Skin epidermis (tissue), 12 donors: ENCODE data around the gene PCDHGC5.

ENCODE experiments used
- H3K27ac ChIP-seq, 21 experiments: fragments of 200-600 bp; sonication (generic) in 11 of 21; one replicate each; pipeline ENCODE4 v1.5.0; 2020; ENCODE audit warnings: mild to moderate bottlenecking in 3 of 21, inconsistent platforms in 2 of 21, moderate library complexity in 2 of 21
- H3K4me3 ChIP-seq, 7 experiments: fragments of 200-600 bp; sonication (generic) in 2 of 7; one replicate each; pipeline ENCODE4 v1.5.0; 2020; ENCODE audit warnings: inconsistent platforms in 2 of 7, mild to moderate bottlenecking in 2 of 7, moderate library complexity in 1 of 7

Gene PCDHGC5

DNA sequence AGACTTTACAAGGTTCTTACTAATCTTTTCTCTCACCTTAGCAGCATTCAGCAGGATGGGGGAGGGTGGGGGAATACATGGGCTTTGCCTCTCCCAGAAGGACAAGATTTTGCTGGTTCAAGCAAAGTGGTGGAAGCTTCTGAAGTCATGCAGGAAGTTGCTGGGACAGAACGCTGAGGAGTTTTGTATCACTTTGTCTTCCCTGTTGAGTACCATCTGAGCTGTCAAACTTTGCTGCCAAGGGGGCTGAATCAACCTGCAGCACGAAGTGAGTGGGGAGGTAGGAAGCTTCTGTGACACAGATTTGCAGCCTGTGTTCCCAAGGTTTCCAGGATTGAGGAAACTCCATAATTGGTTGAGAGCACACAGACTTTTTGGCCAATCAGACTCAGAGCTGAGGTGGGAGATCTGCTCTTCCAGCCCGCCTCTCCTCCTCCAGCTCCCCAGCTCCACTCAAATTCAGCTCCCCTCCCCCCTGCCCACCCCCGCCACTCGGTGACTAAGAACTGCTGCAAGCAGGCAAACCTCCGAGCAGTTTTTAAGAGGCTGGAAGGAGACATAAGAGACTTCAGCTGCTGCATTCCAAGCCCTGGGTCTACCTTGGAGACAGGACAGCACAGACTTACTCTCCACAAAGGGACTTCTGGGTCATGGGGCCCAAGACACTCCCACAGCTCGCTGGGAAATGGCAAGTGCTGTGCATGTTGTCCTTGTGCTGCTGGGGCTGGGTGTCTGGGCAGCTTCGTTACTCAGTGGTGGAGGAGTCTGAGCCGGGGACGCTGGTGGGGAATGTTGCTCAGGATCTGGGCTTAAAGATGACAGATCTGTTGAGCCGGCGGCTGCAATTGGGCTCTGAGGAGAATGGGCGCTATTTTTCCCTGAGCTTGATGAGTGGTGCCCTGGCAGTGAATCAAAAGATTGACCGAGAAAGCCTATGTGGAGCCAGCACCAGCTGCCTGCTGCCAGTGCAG, at the start of gene PCDHGC5:
Gene PCDHGC5, plus strand, starts transcription at position 491 of the 971 bp plus-strand sequence. Its CDS starts 160 bp downstream, at position 651.
- Histone ChIP-seq H3K27ac (peak within 1 kb of the TSS in 1 of 21 experiments; percentile 38), H3K4me3 (no peak within 1 kb of the TSS)

DNA sequence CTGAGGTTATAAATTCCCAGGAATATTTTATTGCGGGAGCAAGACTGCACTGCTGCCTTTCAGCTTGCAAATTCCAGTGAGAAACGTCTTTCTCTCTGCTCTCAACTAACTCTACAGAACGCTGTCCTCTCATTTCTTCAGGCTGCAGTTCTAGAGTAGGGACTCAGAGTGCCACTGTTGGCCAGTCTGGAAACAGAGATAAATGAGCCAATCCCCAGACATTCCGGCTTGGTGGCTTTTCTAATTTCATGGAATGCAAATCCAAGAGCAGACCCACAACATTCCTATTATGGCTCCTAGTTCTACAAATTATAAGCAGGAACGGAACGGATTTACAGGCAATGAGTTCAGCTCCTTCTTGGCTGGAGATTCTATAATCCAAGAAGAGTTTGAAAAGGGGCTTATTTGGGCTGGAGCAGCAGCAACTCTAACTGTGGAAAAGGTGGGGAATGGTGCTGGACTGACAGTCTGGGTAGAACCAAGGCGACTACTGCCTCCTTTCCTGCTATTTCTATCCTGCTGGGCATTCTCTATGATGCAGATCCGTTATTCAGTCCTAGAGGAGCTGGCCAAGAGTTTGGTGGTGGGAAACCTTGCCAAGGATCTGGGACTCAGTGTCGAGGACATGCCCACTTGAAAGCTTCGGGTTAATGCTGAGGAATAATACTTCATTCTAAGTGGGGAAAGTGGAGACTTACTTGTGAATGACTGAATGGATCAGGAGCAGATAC, 49.3 kb upstream of the PCDHGC5 start:
- Histone ChIP-seq H3K27ac (no peak overlapping the region), H3K4me3 (no peak overlapping the region)

DNA sequence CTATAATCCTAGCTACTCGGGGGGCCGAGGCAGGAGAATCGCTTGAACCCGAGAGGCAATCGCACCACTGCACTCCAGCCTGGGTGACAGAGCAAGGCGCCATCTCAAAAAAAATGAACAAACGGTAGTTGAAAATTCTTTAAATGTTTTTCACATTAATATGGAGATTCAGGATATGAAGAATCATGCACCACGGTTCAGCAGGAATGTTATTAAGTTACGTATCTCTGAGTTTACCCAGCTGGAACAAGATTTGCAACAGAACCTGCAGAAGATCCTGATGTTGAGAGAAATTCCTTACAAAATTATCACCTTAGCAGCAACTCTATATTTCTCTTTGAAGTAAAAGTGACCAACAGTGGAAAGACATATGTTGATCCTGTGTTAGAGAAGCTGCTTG, 48.5 kb upstream of the PCDHGC5 start:
- Histone ChIP-seq H3K27ac (no peak overlapping the region), H3K4me3 (no peak overlapping the region)

GRCh38 chr5:141441571-141442170, 47.2 kb upstream of the PCDHGC5 start:
- no peak overlapping the region for H3K27ac ChIP-seq
- H3K4me3 ChIP-seq, result no peak overlapping the region

- no peak overlapping the region for H3K27ac ChIP-seq
- H3K4me3 ChIP-seq, result no peak overlapping the region
Measured at GRCh38 chr5:141465351-141465750, 23.5 kb upstream of the PCDHGC5 start.

DNA sequence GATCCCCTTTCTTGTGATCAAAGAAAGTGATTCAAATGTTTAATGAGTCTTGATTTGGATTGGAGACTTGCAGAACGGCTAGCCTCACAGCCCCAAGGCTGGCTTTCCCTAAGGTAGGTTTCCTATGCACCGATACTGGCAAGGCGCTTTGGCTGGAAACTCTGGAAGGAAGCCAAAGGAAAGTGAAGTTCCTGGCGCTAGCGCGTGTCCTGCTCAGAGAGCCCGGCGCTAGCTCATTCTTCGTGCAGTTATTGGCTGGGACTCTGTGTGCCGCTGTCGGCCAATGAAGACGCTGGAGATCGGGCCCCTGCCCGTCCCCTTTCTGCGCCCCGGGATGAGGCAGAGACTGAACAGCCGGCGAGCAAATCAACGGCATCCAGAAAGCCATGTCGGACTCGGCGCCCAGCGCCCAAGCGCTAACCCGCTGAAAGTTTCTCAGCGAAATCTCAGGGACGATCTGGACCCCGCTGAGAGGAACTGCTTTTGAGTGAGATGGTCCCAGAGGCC, 13.2 kb upstream of the PCDHGC5 start, which contains the start of gene PCDHGC3:
Gene PCDHGC3, plus strand, starts transcription at position 342 of the 507 bp plus-strand sequence. Its CDS starts 151 bp downstream, at position 493.
- peak within 1 kb of the TSS; percentile 13 to 89 (median 78) for H3K27ac ChIP-seq
- peak within 1 kb of the TSS; percentile 44 to 71 (median 48) for H3K4me3 ChIP-seq

- Histone ChIP-seq H3K27ac (peak overlapping the region; percentile 13 to 89 (median 78)), H3K4me3 (peak overlapping the region; percentile 44 to 71 (median 48))
Measured at GRCh38 chr5:141476132-141476911, 12.6 kb upstream of the PCDHGC5 start.

DNA sequence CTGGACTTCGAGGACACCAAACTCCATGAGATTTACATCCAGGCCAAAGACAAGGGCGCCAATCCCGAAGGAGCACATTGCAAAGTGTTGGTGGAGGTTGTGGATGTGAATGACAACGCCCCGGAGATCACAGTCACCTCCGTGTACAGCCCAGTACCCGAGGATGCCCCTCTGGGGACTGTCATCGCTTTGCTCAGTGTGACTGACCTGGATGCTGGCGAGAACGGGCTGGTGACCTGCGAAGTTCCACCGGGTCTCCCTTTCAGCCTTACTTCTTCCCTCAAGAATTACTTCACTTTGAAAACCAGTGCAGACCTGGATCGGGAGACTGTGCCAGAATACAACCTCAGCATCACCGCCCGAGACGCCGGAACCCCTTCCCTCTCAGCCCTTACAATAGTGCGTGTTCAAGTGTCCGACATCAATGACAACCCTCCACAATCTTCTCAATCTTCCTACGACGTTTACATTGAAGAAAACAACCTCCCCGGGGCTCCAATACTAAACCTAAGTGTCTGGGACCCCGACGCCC, 11.8 kb upstream of the PCDHGC5 start:
- H3K27ac ChIP-seq, result peak overlapping the region in 16 of 21 experiments; percentile 48 to 89 (median 82)

DNA sequence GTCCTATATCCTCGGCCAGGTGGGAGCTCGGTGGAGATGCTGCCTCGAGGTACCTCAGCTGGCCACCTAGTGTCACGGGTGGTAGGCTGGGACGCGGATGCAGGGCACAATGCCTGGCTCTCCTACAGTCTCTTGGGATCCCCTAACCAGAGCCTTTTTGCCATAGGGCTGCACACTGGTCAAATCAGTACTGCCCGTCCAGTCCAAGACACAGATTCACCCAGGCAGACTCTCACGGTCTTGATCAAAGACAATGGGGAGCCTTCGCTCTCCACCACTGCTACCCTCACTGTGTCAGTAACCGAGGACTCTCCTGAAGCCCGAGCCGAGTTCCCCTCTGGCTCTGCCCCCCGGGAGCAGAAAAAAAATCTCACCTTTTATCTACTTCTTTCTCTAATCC, 11.1 kb upstream of the PCDHGC5 start:
- peak overlapping the region in 1 of 21 experiments; percentile 7 for H3K27ac ChIP-seq
- H3K4me3 ChIP-seq, result peak overlapping the region; percentile 44 to 71 (median 48)

More for the DNA sequence above, 11.8 kb upstream of the PCDHGC5 start:
- peak overlapping the region; percentile 44 to 71 (median 48) for H3K4me3 ChIP-seq

DNA sequence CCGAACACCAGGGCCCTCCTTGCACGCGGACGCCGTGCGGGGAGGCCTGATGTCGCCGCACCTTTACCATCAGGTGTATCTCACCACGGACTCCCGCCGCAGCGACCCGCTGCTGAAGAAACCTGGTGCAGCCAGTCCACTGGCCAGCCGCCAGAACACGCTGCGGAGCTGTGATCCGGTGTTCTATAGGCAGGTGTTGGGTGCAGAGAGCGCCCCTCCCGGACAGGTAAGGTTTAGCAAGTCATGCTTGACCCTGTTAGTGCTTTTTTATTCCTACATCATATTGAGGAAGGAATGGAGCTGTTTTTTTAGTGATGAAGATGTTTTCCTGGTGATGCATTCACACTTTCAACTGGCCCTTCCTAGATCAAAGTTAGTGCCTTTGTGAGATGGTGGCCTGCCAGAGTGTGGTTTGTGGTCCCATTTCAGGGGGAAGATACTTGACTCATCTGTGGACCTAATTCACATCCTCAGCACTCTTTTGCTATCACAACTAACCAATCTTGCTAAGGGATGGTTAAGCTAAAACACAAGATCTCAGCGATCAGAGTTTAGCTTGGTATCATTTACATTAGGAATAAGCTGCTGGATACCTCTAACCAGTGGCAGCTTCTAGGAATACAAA, 10.4 kb upstream of the PCDHGC5 start:
- no peak overlapping the region for H3K27ac ChIP-seq
- H3K4me3 ChIP-seq, result peak overlapping the region; percentile 44 to 71 (median 48)

- Histone ChIP-seq H3K27ac (no peak overlapping the region), H3K4me3 (peak overlapping the region in 1 of 7 experiments; percentile 5)
Measured at GRCh38 chr5:141479776-141480175, 9.1 kb upstream of the PCDHGC5 start.

DNA sequence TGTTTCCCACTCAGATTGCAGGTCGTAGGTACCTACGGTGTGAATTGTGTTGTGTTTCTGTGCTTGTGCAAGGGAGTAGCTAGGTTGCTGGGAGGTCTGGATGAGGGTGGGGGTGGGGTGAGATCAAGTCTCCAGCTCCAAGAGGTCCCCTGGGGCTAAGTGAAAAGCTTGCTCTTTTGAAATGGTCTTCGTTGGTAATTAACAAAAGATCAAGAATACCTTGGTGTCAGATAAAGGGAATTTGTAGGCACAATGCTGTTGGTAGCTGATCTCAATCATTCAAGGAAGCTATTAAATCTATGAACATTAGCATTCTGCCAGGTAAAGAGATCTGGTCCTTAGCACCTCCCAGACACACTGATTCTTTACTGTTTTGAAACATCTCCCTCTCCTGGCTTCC, 5.0 kb upstream of the PCDHGC5 start:
- no peak overlapping the region for H3K4me3 ChIP-seq
- H3K27ac ChIP-seq, result no peak overlapping the region

- Histone ChIP-seq H3K4me3 (peak overlapping the region in 3 of 7 experiments; percentile 7 to 28 (median 21)), H3K27ac (no peak overlapping the region)
Measured at GRCh38 chr5:141484310-141484640, 4.6 kb upstream of the PCDHGC5 start.

GRCh38 chr5:141484641-141485311, 4.1 kb upstream of the PCDHGC5 start, which contains the start of gene PCDHGC4:
Gene PCDHGC4, plus strand, starts transcription at chr5:141485030. Its CDS starts 144 bp downstream, at chr5:141485174.
- H3K4me3 ChIP-seq, result peak within 1 kb of the TSS in 5 of 7 experiments; percentile 7 to 28 (median 21)
- peak within 1 kb of the TSS in 2 of 21 experiments; percentile 14 to 19 for H3K27ac ChIP-seq

DNA sequence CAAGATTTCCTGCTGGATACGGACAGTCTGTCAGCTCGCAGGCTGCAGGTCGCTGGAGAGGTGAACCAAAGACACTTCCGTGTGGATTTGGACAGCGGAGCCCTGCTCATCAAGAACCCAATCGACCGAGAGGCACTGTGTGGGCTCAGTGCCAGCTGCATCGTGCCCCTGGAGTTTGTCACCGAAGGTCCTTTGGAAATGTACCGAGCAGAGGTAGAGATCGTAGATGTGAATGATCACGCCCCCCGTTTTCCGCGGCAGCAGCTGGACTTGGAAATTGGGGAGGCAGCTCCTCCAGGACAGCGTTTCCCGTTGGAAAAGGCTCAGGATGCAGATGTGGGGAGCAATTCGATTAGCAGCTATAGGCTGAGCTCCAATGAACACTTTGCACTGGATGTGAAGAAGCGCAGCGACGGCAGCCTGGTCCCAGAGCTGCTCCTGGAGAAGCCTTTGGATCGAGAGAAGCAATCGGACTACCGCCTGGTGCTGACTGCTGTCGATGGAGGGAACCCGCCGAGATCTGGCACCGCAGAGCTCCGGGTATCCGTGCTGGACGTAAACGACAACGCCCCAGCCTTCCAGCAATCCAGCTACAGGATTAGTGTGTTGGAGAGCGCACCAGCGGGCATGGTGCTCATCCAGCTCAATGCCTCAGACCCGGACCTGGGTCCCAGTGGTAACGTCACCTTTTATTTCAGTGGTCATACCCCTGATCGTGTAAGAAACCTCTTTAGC, 3.4 kb upstream of the PCDHGC5 start:
- H3K27ac ChIP-seq, result peak overlapping the region in 2 of 21 experiments; percentile 14 to 19
- H3K4me3 ChIP-seq, result peak overlapping the region in 2 of 7 experiments; percentile 21 to 28

- H3K27ac ChIP-seq, result no peak overlapping the region
Measured at GRCh38 chr5:141486091-141486490, 2.8 kb upstream of the PCDHGC5 start.

GRCh38 chr5:141487131-141487530, 1.8 kb upstream of the PCDHGC5 start:
- H3K27ac ChIP-seq, result no peak overlapping the region
- H3K4me3 ChIP-seq, result no peak overlapping the region

More at GRCh38 chr5:141486091-141486490, 2.8 kb upstream of the PCDHGC5 start:
- no peak overlapping the region for H3K4me3 ChIP-seq
